ENCODE data around the gene NAB2.

DNA sequence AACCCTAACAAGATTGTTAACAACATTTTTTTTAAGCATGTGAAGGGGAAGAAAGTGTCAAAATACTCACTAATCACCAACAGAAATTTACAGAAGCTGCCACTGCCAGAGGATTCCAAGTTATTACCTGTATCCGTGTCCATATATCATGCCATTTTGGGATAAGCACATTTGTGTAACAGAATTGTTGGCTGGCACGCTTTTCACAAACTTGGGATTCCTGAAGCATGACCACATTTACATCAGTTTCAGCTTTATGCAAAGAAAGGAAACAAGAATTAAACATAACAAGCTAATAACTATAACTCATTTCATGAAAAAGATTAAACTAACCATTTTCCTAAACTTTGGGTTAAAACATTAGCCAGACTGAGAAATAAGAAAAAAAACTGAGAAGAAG, 16.3 kb upstream of the NAB2 start:
- TF ChIP-seq EZH2phosphoT487 (conservative IDR thresholded peaks at IDR 0.05; ENCODE audit: low read length): no peak
- TF ChIP-seq, protein P1, sequence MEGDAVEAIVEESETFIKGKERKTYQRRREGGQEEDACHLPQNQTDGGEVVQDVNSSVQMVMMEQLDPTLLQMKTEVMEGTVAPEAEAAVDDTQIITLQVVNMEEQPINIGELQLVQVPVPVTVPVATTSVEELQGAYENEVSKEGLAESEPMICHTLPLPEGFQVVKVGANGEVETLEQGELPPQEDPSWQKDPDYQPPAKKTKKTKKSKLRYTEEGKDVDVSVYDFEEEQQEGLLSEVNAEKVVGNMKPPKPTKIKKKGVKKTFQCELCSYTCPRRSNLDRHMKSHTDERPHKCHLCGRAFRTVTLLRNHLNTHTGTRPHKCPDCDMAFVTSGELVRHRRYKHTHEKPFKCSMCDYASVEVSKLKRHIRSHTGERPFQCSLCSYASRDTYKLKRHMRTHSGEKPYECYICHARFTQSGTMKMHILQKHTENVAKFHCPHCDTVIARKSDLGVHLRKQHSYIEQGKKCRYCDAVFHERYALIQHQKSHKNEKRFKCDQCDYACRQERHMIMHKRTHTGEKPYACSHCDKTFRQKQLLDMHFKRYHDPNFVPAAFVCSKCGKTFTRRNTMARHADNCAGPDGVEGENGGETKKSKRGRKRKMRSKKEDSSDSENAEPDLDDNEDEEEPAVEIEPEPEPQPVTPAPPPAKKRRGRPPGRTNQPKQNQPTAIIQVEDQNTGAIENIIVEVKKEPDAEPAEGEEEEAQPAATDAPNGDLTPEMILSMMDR (IDR thresholded peaks at IDR 0.05; ENCODE audit: insufficient read depth, low read length, poor library complexity, severe bottlenecking): no peak

Data from SU-DHL-6 (cell line).